Measurements from ENCODE around the gene GATA3.

DNA sequence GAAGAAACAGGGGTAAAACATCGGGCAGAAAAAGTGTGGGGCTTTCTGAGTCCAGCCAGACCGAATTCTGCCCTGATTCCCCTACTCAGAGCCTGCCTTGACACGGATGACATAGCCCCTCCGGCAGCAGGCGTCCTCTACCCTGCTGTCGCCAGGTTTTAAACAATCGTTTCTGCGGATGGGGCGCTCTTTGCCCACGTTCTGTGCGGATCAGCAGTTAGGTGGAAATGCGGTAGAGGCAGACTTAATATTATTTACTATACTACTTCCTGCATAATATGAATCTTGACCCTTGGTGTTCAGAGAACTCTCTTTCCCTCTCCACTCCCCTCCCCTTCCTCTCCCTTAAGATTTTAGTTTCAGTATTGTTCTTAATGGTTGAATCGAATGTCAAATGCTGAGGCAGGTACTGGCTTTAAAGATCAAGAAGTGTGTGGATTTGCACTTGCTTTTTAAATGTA, 2.4 kb downstream of the GATA3 start:
- TF ChIP-seq GATA2 (IDR thresholded peaks at IDR 0.05; ENCODE audit: low read depth, low read length) (no peak), GATA3 (IDR thresholded peaks at IDR 0.05; ENCODE audit: low read depth, low read length) (no peak)
